GM19099 (cell line): ENCODE results near the gene HOXB9.

Experiments used
- POLR2A ChIP-seq: IDR thresholded peaks from 3 replicates; pipeline ENCODE4 v1.6.1; 2011; ENCODE audit warnings: low read depth; ENCODE audit not compliant: insufficient read length; ENCODE audit errors: extremely low read depth

The HOXB9 gene

GRCh38 chr17:48642843-48643696 lies 16.9 kb upstream of the HOXB9 start:
- TF ChIP-seq POLR2A, result no peak

GRCh38 chr17:48642059-48642842 lies 16.1 kb upstream of the HOXB9 start:
- TF ChIP-seq POLR2A, result no peak

- no peak for TF ChIP-seq POLR2A
Observed at GRCh38 chr17:48641541-48642058, 15.4 kb upstream of the HOXB9 start.

GRCh38 chr17:48640858-48641180 lies 14.7 kb upstream of the HOXB9 start:
- no peak for TF ChIP-seq POLR2A

- no peak for TF ChIP-seq POLR2A
Observed at GRCh38 chr17:48639982-48640857, 14.1 kb upstream of the HOXB9 start.

- TF ChIP-seq POLR2A, result no peak
Observed at GRCh38 chr17:48639136-48639535, 13.0 kb upstream of the HOXB9 start.

GRCh38 chr17:48637323-48638260 lies 11.4 kb upstream of the HOXB9 start:
- TF ChIP-seq POLR2A, result no peak

GRCh38 chr17:48636177-48637018 lies 10.2 kb upstream of the HOXB9 start:
- no peak for TF ChIP-seq POLR2A

- no peak for TF ChIP-seq POLR2A
Observed at GRCh38 chr17:48634493-48635208, 8.5 kb upstream of the HOXB9 start.

GRCh38 chr17:48633266-48633677 lies 7.1 kb upstream of the HOXB9 start:
- TF ChIP-seq POLR2A, result no peak

- TF ChIP-seq POLR2A, result no peak
Observed at GRCh38 chr17:48632579-48633265, 6.6 kb upstream of the HOXB9 start.
